Neural cell (in vitro differentiated cells): ENCODE measurements around the gene TFDP2. TPM values are rescaled to one million over a fixed set of nuclear protein-coding genes. Genes with fewer than 3 reads are reported as not detected.

Experiments used
- H2AFZ ChIP-seq: fragments of 200-600, 300-800 bp; sonication (generic), shearing (Covaris generic); 2 replicates; pipeline ENCODE4 v1.6.0; 2014; ENCODE audit warnings: low read depth, mild to moderate bottlenecking, antibody characterized with exemption, low read length, moderate library complexity
- H3F3A ChIP-seq: fragments of 200-600 bp; shearing (Covaris generic); 2 replicates; pipeline ENCODE4 v1.6.1; 2016; ENCODE audit warnings: mild to moderate bottlenecking, moderate library complexity, mixed read lengths, antibody characterized with exemption, low read length; ENCODE audit not compliant: insufficient read depth, poor library complexity, severe bottlenecking
- H3K27ac ChIP-seq: fragments of 200-600, 300-800 bp; sonication (generic), shearing (Covaris generic); 2 replicates; pipeline ENCODE4 v1.5.1; 2014; ENCODE audit warnings: mild to moderate bottlenecking, low read length, moderate library complexity
- H3K27me3 ChIP-seq: fragments of 300-800, 200-600 bp; sonication (generic), shearing (Covaris generic); 2 replicates; pipeline ENCODE4 v1.6.0; 2014; ENCODE audit warnings: mild to moderate bottlenecking, low read depth, low read length, moderate library complexity; ENCODE audit not compliant: insufficient read depth
- H3K36me3 ChIP-seq: fragments of 300-800, 200-600 bp; sonication (generic), shearing (Covaris generic); 2 replicates; pipeline ENCODE4 v1.5.1; 2014; ENCODE audit warnings: mild to moderate bottlenecking, antibody characterized with exemption, low read length, moderate library complexity; ENCODE audit not compliant: insufficient read depth
- H3K4me2 ChIP-seq: fragments of 300-800, 200-600 bp; sonication (generic), shearing (Covaris generic); 2 replicates; pipeline ENCODE4 v1.6.0; 2014; ENCODE audit warnings: mild to moderate bottlenecking, low read length
- H3K4me3 ChIP-seq: fragments of 300-800, 200-600 bp; sonication (generic), shearing (Covaris generic); 2 replicates; pipeline ENCODE4 v1.5.1; 2014; ENCODE audit warnings: mild to moderate bottlenecking, low read length, moderate library complexity
- H3K79me2 ChIP-seq: fragments of 200-600 bp; shearing (Covaris generic); replicated peaks from 2 replicates; pipeline ENCODE4 v1.6.0; 2014; ENCODE audit warnings: mild to moderate bottlenecking, low read length, moderate library complexity; ENCODE audit not compliant: insufficient read depth
- H3K9ac ChIP-seq: fragments of 300-800, 200-600 bp; sonication (generic), shearing (Covaris generic); 2 replicates; pipeline ENCODE4 v1.6.1; 2016; ENCODE audit warnings: mild to moderate bottlenecking, low read length, mixed read lengths
- H3K9me2 ChIP-seq: fragments of 200-600 bp; shearing (Covaris generic); 2 replicates; pipeline ENCODE4 v1.6.1; 2016; ENCODE audit warnings: mild to moderate bottlenecking, low read length, mixed read lengths; ENCODE audit not compliant: insufficient read depth
- H3K9me3 ChIP-seq: fragments of 200-600, 300-800 bp; sonication (generic), shearing (Covaris generic); 2 replicates; pipeline ENCODE4 v1.6.1; 2016; ENCODE audit warnings: mild to moderate bottlenecking, mixed run types, low read length, moderate library complexity, mixed read lengths
- H4K20me1 ChIP-seq: fragments of 200-600 bp; shearing (Covaris generic); 2 replicates; pipeline ENCODE4 v1.6.1; 2016; ENCODE audit warnings: mild to moderate bottlenecking, mixed run types; ENCODE audit not compliant: insufficient read depth
- CTCF ChIP-seq: fragments of 450-650 bp; IDR thresholded peaks from 2 replicates; pipeline ENCODE4 v1.5.1; 2014; ENCODE audit warnings: antibody characterized with exemption, mild to moderate bottlenecking, moderate library complexity; ENCODE audit not compliant: poor library complexity, severe bottlenecking
- EP300 ChIP-seq: fragments of 450-650 bp; conservative IDR thresholded peaks from 2 replicates; pipeline ENCODE4 v1.6.1; 2014; ENCODE audit warnings: antibody characterized with exemption, mild to moderate bottlenecking, moderate library complexity; ENCODE audit not compliant: poor library complexity, severe bottlenecking
- EZH2 ChIP-seq: fragments of 200-600, 300-800 bp; shearing (Covaris generic), sonication (generic); IDR thresholded peaks from 2 replicates; pipeline ENCODE4 v1.6.1; 2014; ENCODE audit warnings: antibody characterized with exemption, low read length, borderline replicate concordance, mild to moderate bottlenecking; ENCODE audit not compliant: insufficient read depth, poor library complexity, severe bottlenecking
- MXI1 ChIP-seq: fragments of 450-650 bp; conservative IDR thresholded peaks from 2 replicates; pipeline ENCODE4 v1.6.1; 2014; ENCODE audit warnings: antibody characterized with exemption, mild to moderate bottlenecking; ENCODE audit not compliant: poor library complexity, severe bottlenecking
- POLR2AphosphoS5 ChIP-seq: IDR thresholded peaks from 2 replicates; pipeline ENCODE4 v1.6.1; 2012
- RAD21 ChIP-seq: fragments of 450-650 bp; conservative IDR thresholded peaks from 2 replicates; pipeline ENCODE4 v1.6.1; 2014; ENCODE audit warnings: antibody characterized with exemption, mild to moderate bottlenecking, moderate library complexity
- REST ChIP-seq: IDR thresholded peaks from 2 replicates; pipeline ENCODE4 v1.6.1; 2012; ENCODE audit warnings: borderline replicate concordance
- SMC3 ChIP-seq: fragments of 450-650 bp; conservative IDR thresholded peaks from 2 replicates; pipeline ENCODE4 v1.6.1; 2014; ENCODE audit warnings: antibody characterized with exemption, mild to moderate bottlenecking, moderate library complexity; ENCODE audit not compliant: poor library complexity
- TAF1 ChIP-seq: IDR thresholded peaks from 2 replicates; pipeline ENCODE4 v1.6.1; 2012; ENCODE audit warnings: low read depth
- polyA minus RNA-seq: library from RNA; depleted of rRNA, polyadenylated mRNA; stranded (reverse); fragments of >200 nt; gene quantifications from 2 replicates; pipeline ENCODE4 v1.2.3, GENCODE V29; 2014
- polyA plus RNA-seq: library from polyadenylated mRNA; depleted of rRNA; stranded (reverse); fragments of >200 nt; gene quantifications from 2 replicates; pipeline ENCODE4 v1.2.3, GENCODE V29; 2014

Gene TFDP2, protein sequence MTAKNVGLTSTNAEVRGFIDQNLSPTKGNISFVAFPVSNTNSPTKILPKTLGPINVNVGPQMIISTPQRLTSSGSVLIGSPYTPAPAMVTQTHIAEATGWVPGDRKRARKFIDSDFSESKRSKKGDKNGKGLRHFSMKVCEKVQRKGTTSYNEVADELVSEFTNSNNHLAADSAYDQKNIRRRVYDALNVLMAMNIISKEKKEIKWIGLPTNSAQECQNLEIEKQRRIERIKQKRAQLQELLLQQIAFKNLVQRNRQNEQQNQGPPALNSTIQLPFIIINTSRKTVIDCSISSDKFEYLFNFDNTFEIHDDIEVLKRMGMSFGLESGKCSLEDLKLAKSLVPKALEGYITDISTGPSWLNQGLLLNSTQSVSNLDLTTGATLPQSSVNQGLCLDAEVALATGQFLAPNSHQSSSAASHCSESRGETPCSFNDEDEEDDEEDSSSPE
- polyA plus RNA-seq (17.0 and 28.2 TPM in 2 replicates), polyA minus RNA-seq (59.0 and 132 TPM in 2 replicates)

- H3K4me2 ChIP-seq = peak within 1 kb of the TSS; percentile 87
- H3K4me3 ChIP-seq = peak within 1 kb of the TSS; percentile 94
- no peak within 1 kb of the TSS for H3K27ac ChIP-seq
- peak within 1 kb of the TSS; percentile 80 for H2AFZ ChIP-seq
- H4K20me1 ChIP-seq = no peaks in the 10 kb centered on the region
- no peaks in the 10 kb centered on the region for H3K9me2 ChIP-seq
- H3F3A ChIP-seq = no peaks in the 10 kb centered on the region
- H3K9ac ChIP-seq = peak within 1 kb of the TSS; percentile 69
- peaks cover 37% of the 10 kb centered on the region for H3K79me2 ChIP-seq
- TF ChIP-seq EP300 = peak; percentile 36
- no peak for TF ChIP-seq REST
- TF ChIP-seq SMC3 = no peak
- no peak for TF ChIP-seq CTCF
- TF ChIP-seq EZH2 = no peak
- TF ChIP-seq TAF1 = peak; percentile 26
- TF ChIP-seq MXI1 = peak; percentile 68
- TF ChIP-seq POLR2AphosphoS5 = peak; percentile 79
- no peak for TF ChIP-seq RAD21
- H3K36me3 ChIP-seq = no peaks in the 10 kb centered on the region
- H3K27me3 ChIP-seq = no peaks in the 10 kb centered on the region
- H3K9me3 ChIP-seq = no peaks in the 10 kb centered on the region
These were observed at the start of gene TFDP2 for GRCh38 chr3:142148792-142149672. TSS of gene TFDP2 (minus strand) at chr3:142149544. CDS start at chr3:142101749, 47,795 bp downstream.

DNA sequence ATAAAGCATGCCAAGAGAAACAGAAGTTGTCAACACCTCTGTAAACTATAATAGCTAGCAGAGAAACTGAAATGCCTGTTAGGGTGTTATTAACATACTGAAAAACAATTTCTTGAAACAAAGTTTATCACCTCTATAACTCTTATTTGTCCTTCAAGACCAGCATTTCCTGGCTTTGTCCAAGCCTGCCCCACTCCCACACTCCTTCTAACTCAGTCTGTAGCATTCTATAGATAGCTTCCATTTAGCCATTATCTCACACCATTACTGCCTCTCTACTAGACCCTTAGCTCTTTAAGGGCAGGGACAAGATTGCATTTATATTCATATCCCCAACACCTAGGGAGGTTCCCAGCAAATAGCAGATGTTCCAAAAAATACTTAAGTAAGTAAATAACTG, 39.5 kb upstream of the TFDP2 start:
- no peaks in the 10 kb centered on the region for H3F3A ChIP-seq
- H4K20me1 ChIP-seq = no peaks in the 10 kb centered on the region
- peaks cover 4% of the 10 kb centered on the region for H3K36me3 ChIP-seq
- H3K27me3 ChIP-seq = no peaks in the 10 kb centered on the region
- no peak overlapping the region for H3K4me3 ChIP-seq
- H3K79me2 ChIP-seq = no peaks in the 10 kb centered on the region
- H3K9me3 ChIP-seq = no peaks in the 10 kb centered on the region
- H3K27ac ChIP-seq = no peak overlapping the region
- H3K9ac ChIP-seq = no peak overlapping the region
- H3K4me2 ChIP-seq = no peak overlapping the region
- no peaks in the 10 kb centered on the region for H3K9me2 ChIP-seq
- TF ChIP-seq CTCF (no peak), EZH2 (no peak), TAF1 (no peak)
- H2AFZ ChIP-seq = no peak overlapping the region
